ENCODE data around the gene ZIC5.

DNA sequence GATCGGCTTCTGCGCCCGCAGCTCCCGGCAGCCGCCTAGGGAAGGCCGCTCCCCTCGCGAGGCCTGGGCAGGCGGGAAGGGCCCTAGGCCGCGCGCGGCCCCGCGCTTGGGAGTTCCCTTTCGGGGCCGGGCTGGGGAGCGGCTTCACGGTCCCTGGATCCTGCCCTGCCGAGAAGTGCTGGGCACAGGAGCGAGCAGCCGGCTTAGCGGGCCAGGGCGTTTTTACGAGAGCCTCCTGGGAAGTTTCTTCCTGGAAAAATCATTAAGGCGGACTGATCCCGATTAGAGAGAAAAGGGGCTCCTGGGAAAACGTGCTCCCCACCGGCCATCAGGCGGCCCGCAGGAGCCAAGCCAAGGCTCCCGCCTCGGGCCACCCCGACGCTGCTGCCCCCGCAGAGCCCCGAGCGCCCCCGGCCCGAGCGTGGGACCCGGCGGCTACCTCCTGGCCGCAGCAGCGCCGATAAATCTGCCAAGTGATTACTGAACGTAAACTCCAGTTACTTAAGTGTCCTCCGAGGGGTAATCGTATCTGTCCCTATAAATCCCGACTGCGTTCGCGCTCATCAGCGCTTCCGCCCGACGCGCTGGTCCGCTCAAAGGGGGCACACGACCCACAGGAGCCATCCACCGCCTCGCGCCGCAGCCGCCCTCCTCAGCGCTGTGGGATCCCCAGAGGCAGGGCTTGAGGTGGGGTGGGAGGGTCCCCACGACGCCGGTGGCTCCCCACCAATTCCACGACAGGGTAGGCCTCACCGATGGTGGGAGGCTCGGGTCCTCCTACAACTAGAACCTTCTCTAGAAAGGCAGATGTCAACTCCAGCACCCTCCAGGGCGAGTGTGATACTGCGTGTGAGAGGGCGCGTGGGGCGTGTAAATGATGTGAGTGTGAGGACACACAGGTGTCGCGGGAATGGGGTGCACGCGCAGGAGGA is 2.8 kb downstream of the ZIC5 start:
- TF ChIP-seq CTCF (IDR thresholded peaks at IDR 0.05): no peak
- no peak for TF ChIP-seq POLR2A (IDR thresholded peaks at IDR 0.05)
